GM12872 (cell line): ENCODE measurements around the gene SORCS2.

Experiments used
- CTCF ChIP-seq: IDR thresholded peaks from 3 replicates; pipeline ENCODE4 v1.5.1; 2011; ENCODE audit warnings: low read depth, mild to moderate bottlenecking, low read length, moderate library complexity; ENCODE audit not compliant: insufficient read depth

The SORCS2 gene

DNA sequence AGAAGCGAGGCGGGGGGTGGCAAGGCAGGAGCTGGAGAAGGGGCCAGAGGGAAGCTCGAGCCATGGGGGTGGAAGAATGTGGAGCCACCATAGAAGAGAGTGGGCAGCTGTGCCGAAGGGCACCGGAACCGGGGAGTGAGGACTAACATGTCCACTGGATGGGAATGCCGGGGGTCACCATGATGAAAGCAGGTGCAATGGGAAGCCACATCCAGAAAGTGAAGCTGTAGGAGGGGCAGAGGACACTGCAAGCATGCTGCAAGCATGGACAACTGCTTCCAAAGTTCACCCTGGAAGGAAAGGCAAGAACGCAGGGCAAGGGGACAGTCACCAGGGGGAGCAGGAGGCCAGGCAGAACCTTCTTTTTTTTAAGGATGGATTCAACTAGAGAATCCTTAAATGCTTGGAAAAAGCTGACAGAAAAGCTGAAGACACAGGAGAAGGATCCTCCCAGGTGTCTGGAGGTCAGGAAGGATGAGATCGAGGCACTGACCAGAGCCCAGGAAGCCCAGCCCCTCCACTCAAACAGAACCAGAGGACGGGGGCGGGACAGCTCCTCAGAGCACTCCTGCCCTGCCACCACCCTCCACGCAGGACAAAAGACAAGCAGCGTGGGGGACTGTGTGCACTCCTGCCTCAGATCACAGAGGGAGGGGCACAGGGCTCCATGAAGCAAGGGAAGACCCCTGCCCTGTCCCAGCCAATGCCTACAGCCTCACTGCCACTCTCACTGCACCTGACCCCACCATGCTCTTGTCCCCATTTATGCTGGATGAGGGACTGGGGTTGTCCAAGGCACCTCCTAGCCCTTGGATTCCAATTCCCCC, 578.1 kb downstream of the SORCS2 start:
- peak; percentile 72 for TF ChIP-seq CTCF

- TF ChIP-seq CTCF = no peak
Observed at GRCh38 chr4:7771056-7771455, 578.7 kb downstream of the SORCS2 start.

DNA sequence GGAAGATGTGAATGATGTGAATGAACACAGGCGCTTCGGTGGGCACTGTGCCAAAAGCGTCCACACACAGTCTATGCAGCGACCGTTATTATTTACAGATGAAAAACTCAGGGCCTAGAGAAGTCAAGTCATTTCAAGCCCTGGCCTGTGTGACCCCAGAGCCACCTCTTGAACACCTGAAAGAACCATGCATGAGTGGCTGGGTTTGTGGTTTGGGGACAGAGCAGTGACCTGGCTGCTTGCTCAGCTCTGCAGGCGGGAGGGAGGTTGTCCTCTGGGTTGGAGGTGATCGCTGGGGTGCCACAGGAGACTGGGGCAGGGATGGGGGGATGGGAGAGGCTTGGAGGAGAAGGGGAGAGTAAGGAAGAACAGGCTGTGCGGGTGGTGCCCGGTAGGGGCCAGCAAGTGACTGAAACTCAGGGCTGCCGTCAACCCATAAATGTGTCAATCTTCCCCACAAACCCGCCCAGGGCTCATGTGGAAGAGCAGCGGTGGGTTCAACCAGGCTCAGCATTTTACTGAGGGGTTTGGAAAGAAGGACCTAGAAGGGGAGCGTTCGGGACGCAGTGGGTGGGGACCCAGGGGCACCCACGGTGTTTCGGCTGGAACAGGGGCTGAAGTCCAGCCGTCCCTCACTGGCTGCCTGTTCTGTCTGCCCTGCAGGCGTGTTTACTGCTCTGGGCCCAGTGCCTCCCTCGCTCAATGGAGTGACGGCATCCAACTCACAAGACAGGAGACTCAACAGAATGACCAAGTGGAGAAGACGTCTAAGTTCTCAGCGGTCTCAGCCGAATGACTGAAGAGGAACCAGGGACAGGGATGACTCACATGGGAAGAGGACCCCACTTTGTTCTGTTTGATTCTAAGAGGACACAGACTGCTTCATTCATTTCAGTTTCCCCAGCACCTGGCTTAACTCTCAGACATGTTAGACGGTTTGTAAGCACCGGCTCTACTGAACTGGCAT, 579.5 kb downstream of the SORCS2 start:
- TF ChIP-seq CTCF = peak; percentile 27

GRCh38 chr4:7772711-7773385, 580.5 kb downstream of the SORCS2 start:
- TF ChIP-seq CTCF = no peak

DNA sequence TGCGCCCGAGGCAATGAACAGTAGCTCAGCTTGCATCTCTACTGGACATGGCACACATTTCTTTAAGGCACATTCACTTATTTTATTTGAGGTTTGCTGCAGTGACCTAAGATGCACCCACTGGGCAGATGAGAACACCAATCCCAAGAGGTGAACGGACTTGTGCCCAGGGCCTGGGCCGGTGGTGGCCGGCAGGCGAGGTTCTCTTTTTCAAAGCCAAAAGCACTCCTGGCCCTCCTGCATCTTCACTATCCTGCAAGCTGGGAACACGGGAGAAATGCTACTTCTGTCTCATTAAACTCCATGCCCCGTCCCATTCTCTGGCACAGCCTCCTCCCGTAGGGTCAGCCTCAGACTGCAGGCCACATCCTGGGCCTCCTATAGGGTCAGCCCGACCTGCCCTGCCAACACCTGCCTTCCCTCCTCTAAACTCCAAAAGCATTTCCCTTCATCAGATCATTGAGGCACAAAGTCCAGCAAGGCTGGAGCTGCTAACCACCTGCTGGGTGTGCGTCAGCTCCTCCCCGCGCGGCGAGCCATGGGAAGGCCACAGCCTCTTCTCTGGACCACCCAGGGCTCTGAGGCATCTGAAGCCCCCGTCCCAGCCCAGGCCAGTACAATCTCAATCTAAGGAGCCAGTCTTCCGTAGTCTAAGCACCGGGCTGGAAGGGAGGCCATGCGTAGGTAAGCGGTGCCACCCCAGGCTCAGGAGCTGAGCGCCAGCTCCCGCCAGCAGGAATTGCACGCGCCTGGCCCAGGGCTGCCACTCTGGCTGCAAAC, 581.3 kb downstream of the SORCS2 start:
- no peak for TF ChIP-seq CTCF

GRCh38 chr4:7774301-7775294, 582.3 kb downstream of the SORCS2 start:
- TF ChIP-seq CTCF = no peak
